ENCODE data around the gene SYT14.

GRCh38 chr1:210125143-210125542 lies 187.1 kb downstream of the SYT14 start:
- TF ChIP-seq EZH2 (IDR thresholded peaks at IDR 0.05) (no peak), POLR2AphosphoS5 (IDR thresholded peaks at IDR 0.05; ENCODE audit: borderline replicate concordance, low read depth, low read length) (no peak; the same call in 1 of the 2 replicates), FOXP2 (optimal IDR thresholded peaks at IDR 0.05; ENCODE audit: control extremely low read depth, extremely low read length, insufficient read depth) (no peak)

All from SK-N-MC (cell line).